22Rv1 (cell line): ENCODE data around the gene SPATS2L.

Experiments
- ZFX ChIP-seq: fragments of 450-650 bp; IDR thresholded peaks from 2 replicates; pipeline ENCODE4 v1.6.1; 2017; ENCODE audit warnings: antibody characterized with exemption, borderline replicate concordance
- TF ChIP-seq, protein P1 (sequence below): fragments of 450-650 bp; IDR thresholded peaks from 2 replicates; pipeline ENCODE4 v1.5.1; 2017; ENCODE audit warnings: mild to moderate bottlenecking

DNA sequence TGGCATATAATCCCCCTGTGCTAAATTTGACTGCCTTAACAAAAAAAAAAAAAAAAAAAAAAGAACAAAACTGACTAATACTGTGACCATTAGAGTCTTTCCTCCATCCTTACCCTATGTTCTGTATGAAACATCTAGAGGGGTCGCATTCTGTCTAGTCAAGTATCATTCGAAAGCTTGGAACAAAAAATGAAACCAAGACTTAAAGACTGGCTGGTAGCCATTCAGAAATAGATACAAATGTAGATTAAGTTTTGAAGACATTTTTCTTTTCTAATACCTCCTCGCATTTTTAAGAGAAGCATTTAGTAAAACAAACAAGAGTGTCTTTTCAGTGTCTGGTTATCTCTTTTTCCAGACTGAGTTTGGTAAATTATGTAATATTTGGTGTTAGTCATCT, 66.7 kb downstream of the SPATS2L start:
- TF ChIP-seq, protein P1, sequence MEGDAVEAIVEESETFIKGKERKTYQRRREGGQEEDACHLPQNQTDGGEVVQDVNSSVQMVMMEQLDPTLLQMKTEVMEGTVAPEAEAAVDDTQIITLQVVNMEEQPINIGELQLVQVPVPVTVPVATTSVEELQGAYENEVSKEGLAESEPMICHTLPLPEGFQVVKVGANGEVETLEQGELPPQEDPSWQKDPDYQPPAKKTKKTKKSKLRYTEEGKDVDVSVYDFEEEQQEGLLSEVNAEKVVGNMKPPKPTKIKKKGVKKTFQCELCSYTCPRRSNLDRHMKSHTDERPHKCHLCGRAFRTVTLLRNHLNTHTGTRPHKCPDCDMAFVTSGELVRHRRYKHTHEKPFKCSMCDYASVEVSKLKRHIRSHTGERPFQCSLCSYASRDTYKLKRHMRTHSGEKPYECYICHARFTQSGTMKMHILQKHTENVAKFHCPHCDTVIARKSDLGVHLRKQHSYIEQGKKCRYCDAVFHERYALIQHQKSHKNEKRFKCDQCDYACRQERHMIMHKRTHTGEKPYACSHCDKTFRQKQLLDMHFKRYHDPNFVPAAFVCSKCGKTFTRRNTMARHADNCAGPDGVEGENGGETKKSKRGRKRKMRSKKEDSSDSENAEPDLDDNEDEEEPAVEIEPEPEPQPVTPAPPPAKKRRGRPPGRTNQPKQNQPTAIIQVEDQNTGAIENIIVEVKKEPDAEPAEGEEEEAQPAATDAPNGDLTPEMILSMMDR, result no peak
- no peak for TF ChIP-seq ZFX
